B cell (primary cell): ENCODE results near the gene PHYHIPL. TPM values are rescaled to one million over a fixed set of nuclear protein-coding genes. Genes with fewer than 3 reads are reported as not detected.
"Not testable (repeated sequence)": the region's sequence is repeated elsewhere in the genome, so short reads cannot be mapped to it uniquely, and the experiment has no call there.

ENCODE experiments used
- ATAC-seq: fragments of 200-7000 bp; cut with Tn5 transposase; one replicate; pipeline ENCODE4 v1.10.0; 2021; ENCODE audit warnings: low read depth, mild to moderate bottlenecking, moderate number of reproducible peaks, moderate library complexity
- CTCF ChIA-PET: fragments of 350-600 bp; sonication (Branson Sonifier 250); formaldehyde crosslinking; loops from one replicate; lab custom pipeline; 2021; ENCODE audit warnings: antibody characterized with exemption, inconsistent platforms; lab: Charles Lee
- POLR2A ChIA-PET: fragments of 350-600 bp; sonication (Branson Sonifier 250); formaldehyde crosslinking; loops from one replicate; lab custom pipeline; 2021; ENCODE audit warnings: antibody characterized with exemption; lab: Charles Lee
- DNase-seq: peaks from one replicate; pipeline ENCODE4 v3.0.0; 2013
- H2AFZ ChIP-seq: 2 replicates; pipeline ENCODE4 v1.6.1; 2012; ENCODE audit warnings: mild to moderate bottlenecking, low read depth, low read length; ENCODE audit not compliant: insufficient read depth, poor library complexity, severe bottlenecking
- H3K27ac ChIP-seq, 2 donors: 1 replicate in 1 of 2; 2 replicates in 1 of 2; pipeline ENCODE4 v1.5.1; 2012 to 2013; ENCODE audit warnings: low read length in 2 of 2, mild to moderate bottlenecking in 2 of 2, moderate library complexity in 1 of 2
- H3K27me3 ChIP-seq, 4 experiments: fragments of 200-600 bp in 1 of 4; sonication (generic) in 1 of 4; replicated peaks in 1 of 4; 1 replicate in 2 of 4; 2 replicates in 2 of 4; pipeline versions ENCODE4 v1.6.1 to v1.7.0; 2013 to 2016; ENCODE audit warnings: low read length in 3 of 4, mild to moderate bottlenecking in 2 of 4, mixed read lengths in 1 of 4, moderate library complexity in 1 of 4; ENCODE audit not compliant: insufficient read depth in 4 of 4, control insufficient read depth in 3 of 4; ENCODE audit errors: control extremely low read depth in 1 of 4
- H3K36me3 ChIP-seq, 2 experiments: replicated peaks in 1 of 2; 1 replicate in 1 of 2; 2 replicates in 1 of 2; pipeline versions ENCODE4 v1.6.1 to v1.7.1; 2013; ENCODE audit warnings: low read length in 1 of 2; ENCODE audit not compliant: insufficient read depth in 2 of 2, control insufficient read depth in 1 of 2; ENCODE audit errors: control extremely low read depth in 1 of 2, extremely low read depth in 1 of 2
- H3K4me1 ChIP-seq, 2 donors: fragments of 200-600 bp in 1 of 2; sonication (generic) in 1 of 2; 1 replicate in 1 of 2; 2 replicates in 1 of 2; pipeline versions ENCODE4 v1.5.1 to v1.6.1; 2013 to 2017; ENCODE audit warnings: low read length in 2 of 2; ENCODE audit not compliant: control insufficient read depth in 2 of 2, insufficient read depth in 2 of 2
- H3K4me2 ChIP-seq: replicated peaks from 2 replicates; pipeline ENCODE3; 2012; ENCODE audit warnings: mild to moderate bottlenecking, low read depth, low read length; ENCODE audit not compliant: poor library complexity, severe bottlenecking
- H3K4me3 ChIP-seq, 5 experiments: fragments of 200-600 bp in 1 of 5; sonication (generic) in 1 of 5; 1 replicate in 3 of 5; 2 replicates in 2 of 5; pipeline versions ENCODE4 v1.5.1 to v1.7.0; 2011 to 2016; ENCODE audit warnings: low read length in 4 of 5, mild to moderate bottlenecking in 4 of 5, low read depth in 2 of 5, control low read depth in 1 of 5, moderate library complexity in 1 of 5; ENCODE audit not compliant: insufficient read depth in 1 of 5; ENCODE audit errors: control extremely low read depth in 1 of 5, extremely low read depth in 1 of 5
- H3K79me2 ChIP-seq: fragments of 200-600 bp; sonication (generic); one replicate; pipeline ENCODE4 v1.6.0; 2016; ENCODE audit warnings: low read length; ENCODE audit not compliant: control insufficient read depth, insufficient read depth
- H3K9ac ChIP-seq: fragments of 200-600 bp; sonication (generic); 2 replicates; pipeline ENCODE4 v1.6.1; 2017; ENCODE audit warnings: mild to moderate bottlenecking, low read length, moderate library complexity
- H3K9me3 ChIP-seq, 3 donors: one replicate each; pipeline versions ENCODE4 v1.6.1 to v1.7.1; 2013; ENCODE audit warnings: low read length in 2 of 3; ENCODE audit not compliant: control insufficient read depth in 2 of 3, insufficient read depth in 1 of 3; ENCODE audit errors: control extremely low read depth in 1 of 3
- H4K20me1 ChIP-seq: 2 replicates; pipeline ENCODE4 v1.6.0; 2012; ENCODE audit warnings: mild to moderate bottlenecking, low read length; ENCODE audit not compliant: insufficient read depth, control insufficient read depth, poor library complexity, severe bottlenecking
- H3K27ac Mint-ChIP-seq: one replicate; pipeline ENCODE4 v1.8.0; 2021; ENCODE audit warnings: mixed read lengths
- H3K27me3 Mint-ChIP-seq: one replicate; pipeline ENCODE4 v1.8.0; 2021; ENCODE audit warnings: mixed read lengths
- H3K4me1 Mint-ChIP-seq: one replicate; pipeline ENCODE4 v1.8.0; 2021; ENCODE audit warnings: mixed read lengths
- H3K4me3 Mint-ChIP-seq: one replicate; pipeline ENCODE4 v1.8.0; 2021; ENCODE audit warnings: mixed read lengths
- H3K9me3 Mint-ChIP-seq: one replicate; pipeline ENCODE4 v1.8.0; 2022; ENCODE audit warnings: mixed read lengths; ENCODE audit not compliant: insufficient read depth
- CTCF ChIP-seq: fragments of 200-600 bp; IDR thresholded peaks from one replicate; pipeline ENCODE4 v1.8.0; 2022; ENCODE audit warnings: antibody characterized with exemption, mild to moderate bottlenecking
- EZH2 ChIP-seq: IDR thresholded peaks from 2 replicates; pipeline ENCODE4 v1.6.1; 2012; ENCODE audit warnings: borderline replicate concordance, low read depth, mild to moderate bottlenecking, moderate library complexity, low read length; ENCODE audit not compliant: insufficient read depth, poor library complexity, severe bottlenecking
- WGBS: methylation state at CpG from one replicate; pipeline ENCODE4 v1.1.5; 2013; ENCODE audit warnings: missing lambda C conversion rate; ENCODE audit not compliant: insufficient coverage; 5-methylcytosine and 5-hydroxymethylcytosine counted together
- intact Hi-C: fragments of 100-400 bp; cut with micrococcal nuclease; formaldehyde crosslinking; loops from one replicate; pipeline ENCODE4 v1.10.0; 2022
- polyA plus RNA-seq: library from polyadenylated mRNA; depleted of rRNA; stranded (reverse); fragments of >200 nt; gene quantifications from 2 replicates; pipeline ENCODE4 v1.2.3, GENCODE V29; 2012
- total RNA-seq, 2 donors: library from RNA; stranded (reverse); fragments of 120-200 nt in 1 of 2; gene quantifications; 1 replicate in 1 of 2; 2 replicates in 1 of 2; pipeline versions ENCODE4 v1.2.3 to v1.2.4, GENCODE V29; 2013 to 2022

The PHYHIPL gene
- total and polyA plus RNA-seq, 2 donors (not counting 1 experiment from before 2014, with no cell fraction given), result not detected

GRCh38 chr10:59237775-59238174 lies 61.3 kb downstream of the PHYHIPL start:
- H3K9me3 Mint-ChIP-seq, result no peaks in the 10 kb centered on the region
- no peak overlapping the region for H3K4me3 ChIP-seq
- H3K27me3 ChIP-seq, result no peaks in the 10 kb centered on the region
- ATAC-seq, result no peak
- H3K27me3 Mint-ChIP-seq, result no peaks in the 10 kb centered on the region
- POLR2A ChIA-PET, result no interaction called here
- H4K20me1 ChIP-seq, result no peaks in the 10 kb centered on the region
- no peaks in the 10 kb centered on the region for H3K36me3 ChIP-seq
- TF ChIP-seq CTCF (no peak), EZH2 (no peak)
- H2AFZ ChIP-seq, result no peak overlapping the region
- H3K4me3 Mint-ChIP-seq, result no peak overlapping the region
- H3K4me1 ChIP-seq, result no peaks in the 10 kb centered on the region
- no peaks in the 10 kb centered on the region for H3K9me3 ChIP-seq
- H3K27ac ChIP-seq, result no peak overlapping the region
- CTCF ChIA-PET, result no interaction called here
- no peaks in the 10 kb centered on the region for H3K79me2 ChIP-seq
- DNase-seq, result no peak
- no peak overlapping the region for H3K27ac Mint-ChIP-seq
- intact Hi-C loops, result no loop called here
- no peaks in the 10 kb centered on the region for H3K4me1 Mint-ChIP-seq
- no peak overlapping the region for H3K4me2 ChIP-seq
- no peak overlapping the region for H3K9ac ChIP-seq

- POLR2A ChIA-PET, H3K9me3 ChIP-seq, H3K27me3 ChIP-seq, H3K4me1 Mint-ChIP-seq, H2AFZ ChIP-seq, H3K79me2 ChIP-seq, H3K36me3 ChIP-seq, H3K9me3 Mint-ChIP-seq, H3K27me3 Mint-ChIP-seq, H3K4me3 Mint-ChIP-seq, ATAC-seq, H3K4me3 ChIP-seq, H3K4me2 ChIP-seq, H3K27ac ChIP-seq, H3K27ac Mint-ChIP-seq, CTCF ChIA-PET, intact Hi-C loops, H4K20me1 ChIP-seq, H3K9ac ChIP-seq, H3K4me1 ChIP-seq, DNase-seq: not testable (repeated sequence)
- 100% methylated on average over 1 of the region's 2 CpGs for WGBS
Observed at GRCh38 chr10:59239108-59239507, 62.7 kb downstream of the PHYHIPL start.
